CD4-positive, alpha-beta T cell (primary cell): ENCODE measurements around the gene PPP6C. TPM values are rescaled to one million over a fixed set of nuclear protein-coding genes. Genes with fewer than 3 reads are reported as not detected.
"Not testable (repeated sequence)": the region's sequence is repeated elsewhere in the genome, so short reads cannot be mapped to it uniquely, and the experiment has no call there.

Experiments used
- ATAC-seq: fragments of 200-7000 bp; cut with Tn5 transposase; one replicate; pipeline ENCODE4 v1.10.0; 2022; ENCODE audit warnings: mild to moderate bottlenecking; ENCODE audit not compliant: poor library complexity
- CTCF ChIA-PET: fragments of 350-600 bp; sonication (Branson Sonifier 250); formaldehyde crosslinking; loops from one replicate; lab custom pipeline; 2021; ENCODE audit warnings: antibody characterized with exemption, inconsistent platforms; lab: Charles Lee
- POLR2A ChIA-PET: fragments of 350-600 bp; sonication (Branson Sonifier 250); formaldehyde crosslinking; loops from one replicate; lab custom pipeline; 2021; ENCODE audit warnings: antibody characterized with exemption, inconsistent platforms; lab: Charles Lee
- DNase-seq, 14 experiments: peaks; one replicate each; pipeline ENCODE4 v3.0.0-alpha.2; 2013 to 2020; ENCODE audit warnings: mixed read lengths in 2 of 14
- H3K27ac ChIP-seq, 2 donors: one replicate each; pipeline versions ENCODE4 v1.5.1 to v1.7.0; 2013; ENCODE audit warnings: low read length in 2 of 2, low read depth in 1 of 2, mild to moderate bottlenecking in 1 of 2
- H3K27me3 ChIP-seq, 2 experiments: 1 replicate in 1 of 2; 2 replicates in 1 of 2; pipeline versions ENCODE4 v1.6.1 to v1.7.0; 2013; ENCODE audit warnings: low read length in 2 of 2, control low read depth in 1 of 2, mild to moderate bottlenecking in 1 of 2, moderate library complexity in 1 of 2; ENCODE audit not compliant: insufficient read depth in 2 of 2, control insufficient read depth in 1 of 2
- H3K36me3 ChIP-seq: one replicate; pipeline ENCODE4 v1.6.1; 2013; ENCODE audit warnings: low read length, control low read depth; ENCODE audit not compliant: insufficient read depth
- H3K4me1 ChIP-seq: one replicate; pipeline ENCODE4 v1.6.1; 2013; ENCODE audit warnings: low read length, control low read depth; ENCODE audit not compliant: insufficient read depth
- H3K4me3 ChIP-seq: one replicate; pipeline ENCODE4 v1.5.1; 2013; ENCODE audit warnings: mild to moderate bottlenecking, low read length, moderate library complexity
- H3K9me3 ChIP-seq, 2 experiments: 1 replicate in 1 of 2; 2 replicates in 1 of 2; pipeline versions ENCODE4 v1.6.1 to v1.7.0; 2013; ENCODE audit warnings: low read length in 2 of 2, mild to moderate bottlenecking in 2 of 2, control low read depth in 1 of 2, moderate library complexity in 1 of 2; ENCODE audit not compliant: control insufficient read depth in 1 of 2, insufficient read depth in 1 of 2
- H3K27ac Mint-ChIP-seq: one replicate; pipeline ENCODE4 v1.8.0; 2020; ENCODE audit warnings: mixed read lengths
- H3K27me3 Mint-ChIP-seq: one replicate; pipeline ENCODE4 v1.8.0; 2021; ENCODE audit warnings: mixed read lengths
- H3K36me3 Mint-ChIP-seq: one replicate; pipeline ENCODE4 v1.8.0; 2021; ENCODE audit warnings: low read depth, mixed read lengths
- H3K4me1 Mint-ChIP-seq: one replicate; pipeline ENCODE4 v1.8.0; 2021; ENCODE audit warnings: low read depth, mixed read lengths
- H3K4me3 Mint-ChIP-seq: one replicate; pipeline ENCODE4 v1.8.0; 2020; ENCODE audit warnings: mild to moderate bottlenecking, mixed read lengths
- H3K9me3 Mint-ChIP-seq: one replicate; pipeline ENCODE4 v1.8.0; 2020; ENCODE audit warnings: mixed read lengths
- intact Hi-C, 2 experiments: fragments of 100-400 bp; cut with DNase I in 1 of 2; cut with micrococcal nuclease in 1 of 2; formaldehyde crosslinking; loops; one replicate each; pipeline versions ENCODE4 v1.15.1 to v1.9.0; 2023 to 2025; cut with DNase I, micrococcal nuclease
- total RNA-seq, 174 experiments: library from RNA in 2 of 174; stranded (reverse) in 2 of 174; gene quantifications; one replicate each; pipeline ENCODE4 v1.2.3 and lab custom pipeline; 2021 to 2026
- TF ChIP-seq, protein P1 (sequence below): fragments of 200-600 bp; IDR thresholded peaks from one replicate; pipeline ENCODE4 v1.8.0; 2022; ENCODE audit warnings: antibody characterized with exemption, mild to moderate bottlenecking

The PPP6C gene
- total RNA-seq, 2 experiments from 2014 or later = 32.9 to 35.3 TPM

DNA sequence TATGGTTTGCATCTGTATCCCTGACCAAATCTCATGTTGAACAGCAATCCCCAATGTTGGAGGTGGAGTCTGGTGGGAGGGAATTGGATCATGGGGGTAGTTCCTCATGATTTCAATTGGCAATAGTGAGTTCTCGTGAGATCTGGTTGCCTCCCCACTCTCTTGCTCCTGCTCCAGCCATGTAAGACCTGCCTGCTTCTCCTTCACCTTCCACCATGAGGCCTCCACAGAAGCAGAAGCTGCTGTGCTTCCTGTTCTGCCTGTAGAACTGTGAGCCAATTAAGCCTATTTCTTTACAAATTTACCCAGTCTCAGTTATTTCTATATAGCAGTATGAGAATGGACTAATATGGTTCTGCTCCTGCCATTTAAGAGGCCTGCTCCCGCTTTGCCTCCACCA lies 79.1 kb downstream of the PPP6C start:
- Histone ChIP-seq H3K4me1 (no peaks in the 10 kb centered on the region), H3K9me3 (peaks cover 0 to 11% of the 10 kb centered on the region in 2 experiments), H3K27ac (no peak overlapping the region), H3K27me3 (no peaks in the 10 kb centered on the region), H3K36me3 (no peaks in the 10 kb centered on the region), H3K4me3 (no peak overlapping the region)
- Mint-ChIP-seq H3K4me3 (no peak overlapping the region), H3K27ac (no peak overlapping the region), H3K4me1 (peaks cover 9% of the 10 kb centered on the region), H3K9me3 (peaks cover 6% of the 10 kb centered on the region), H3K27me3 (no peaks in the 10 kb centered on the region), H3K36me3 (peaks cover 36% of the 10 kb centered on the region)
- intact Hi-C loops = no loop called here
- DNase-seq (no peak), ATAC-seq (no peak)
- POLR2A ChIA-PET = no interaction called here
- TF ChIP-seq, protein P1, sequence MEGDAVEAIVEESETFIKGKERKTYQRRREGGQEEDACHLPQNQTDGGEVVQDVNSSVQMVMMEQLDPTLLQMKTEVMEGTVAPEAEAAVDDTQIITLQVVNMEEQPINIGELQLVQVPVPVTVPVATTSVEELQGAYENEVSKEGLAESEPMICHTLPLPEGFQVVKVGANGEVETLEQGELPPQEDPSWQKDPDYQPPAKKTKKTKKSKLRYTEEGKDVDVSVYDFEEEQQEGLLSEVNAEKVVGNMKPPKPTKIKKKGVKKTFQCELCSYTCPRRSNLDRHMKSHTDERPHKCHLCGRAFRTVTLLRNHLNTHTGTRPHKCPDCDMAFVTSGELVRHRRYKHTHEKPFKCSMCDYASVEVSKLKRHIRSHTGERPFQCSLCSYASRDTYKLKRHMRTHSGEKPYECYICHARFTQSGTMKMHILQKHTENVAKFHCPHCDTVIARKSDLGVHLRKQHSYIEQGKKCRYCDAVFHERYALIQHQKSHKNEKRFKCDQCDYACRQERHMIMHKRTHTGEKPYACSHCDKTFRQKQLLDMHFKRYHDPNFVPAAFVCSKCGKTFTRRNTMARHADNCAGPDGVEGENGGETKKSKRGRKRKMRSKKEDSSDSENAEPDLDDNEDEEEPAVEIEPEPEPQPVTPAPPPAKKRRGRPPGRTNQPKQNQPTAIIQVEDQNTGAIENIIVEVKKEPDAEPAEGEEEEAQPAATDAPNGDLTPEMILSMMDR = no peak
- CTCF ChIA-PET = no interaction called here

DNA sequence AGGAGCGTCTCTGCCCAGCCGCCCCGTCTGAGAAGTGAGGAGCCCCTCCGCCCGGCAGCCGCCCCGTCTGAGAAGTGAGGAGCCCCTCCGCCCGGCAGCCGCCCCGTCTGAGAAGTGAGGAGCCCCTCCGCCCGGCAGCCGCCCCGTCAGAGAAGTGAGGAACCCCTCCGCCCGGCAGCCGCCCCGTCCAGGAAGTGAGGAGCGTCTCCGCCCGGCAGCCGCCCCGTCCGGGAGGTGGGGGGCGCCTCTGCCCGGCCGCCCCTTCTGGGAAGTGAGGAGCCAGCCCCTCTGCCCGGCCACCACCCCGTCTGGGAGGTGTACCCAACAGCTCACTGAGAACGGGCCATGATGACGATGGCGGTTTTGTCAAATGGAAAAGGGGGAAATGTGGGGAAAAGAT lies 81.1 kb downstream of the PPP6C start:
- H3K27ac Mint-ChIP-seq, DNase-seq, CTCF ChIA-PET, H3K27me3 ChIP-seq, H3K9me3 Mint-ChIP-seq, H3K36me3 ChIP-seq, H3K27me3 Mint-ChIP-seq, H3K4me3 ChIP-seq, POLR2A ChIA-PET, ATAC-seq, intact Hi-C loops, H3K27ac ChIP-seq, H3K4me3 Mint-ChIP-seq, H3K4me1 ChIP-seq: not testable (repeated sequence)
- H3K9me3 ChIP-seq = peaks cover 0 to 11% of the 10 kb centered on the region in 2 experiments
- H3K4me1 Mint-ChIP-seq = peaks cover 20% of the 10 kb centered on the region
- peaks cover 32% of the 10 kb centered on the region for H3K36me3 Mint-ChIP-seq

DNA sequence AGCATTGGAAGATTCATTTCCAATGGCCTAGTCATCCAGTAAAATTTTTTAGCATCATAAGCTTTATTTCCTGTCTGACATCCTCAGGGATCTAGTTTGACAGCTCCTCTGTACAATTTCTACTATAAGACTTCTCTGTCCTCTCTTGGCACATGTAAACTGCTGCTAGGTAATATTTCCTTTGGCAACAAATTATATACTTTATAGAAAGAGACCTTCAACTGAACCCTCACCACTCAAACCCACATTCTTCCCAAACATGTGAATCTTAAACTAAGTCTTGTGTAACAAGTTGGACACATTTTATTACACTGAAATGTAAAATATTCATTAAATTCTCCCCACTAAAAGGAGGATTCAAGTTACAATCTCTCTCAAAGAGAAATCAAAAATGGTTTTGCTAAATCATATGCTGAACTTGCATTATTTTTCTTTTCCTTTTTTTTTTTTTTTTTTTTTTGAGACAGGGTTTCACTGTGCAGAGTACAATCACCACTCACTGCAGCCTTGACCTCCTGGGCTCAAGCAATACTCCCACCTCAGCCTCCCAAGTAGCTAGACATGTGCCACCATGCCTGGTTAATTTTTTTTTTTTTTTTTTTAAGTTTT lies 83.2 kb downstream of the PPP6C start:
- ChIA-PET POLR2A (no interaction called here), CTCF (no interaction called here)
- no peak overlapping the region for H3K4me3 ChIP-seq
- Mint-ChIP-seq H3K4me1 (peaks cover 34% of the 10 kb centered on the region), H3K36me3 (peaks cover 14% of the 10 kb centered on the region), H3K27me3 (no peaks in the 10 kb centered on the region), H3K9me3 (no peaks in the 10 kb centered on the region), H3K4me3 (no peak overlapping the region), H3K27ac (no peak overlapping the region)
- DNase-seq (no peak), ATAC-seq (no peak)
- H3K27me3 ChIP-seq = no peaks in the 10 kb centered on the region
- H3K27ac ChIP-seq = no peak overlapping the region
- no peaks in the 10 kb centered on the region for H3K9me3 ChIP-seq
- TF ChIP-seq, protein P1 = no peak
- H3K36me3 ChIP-seq = no peaks in the 10 kb centered on the region
- H3K4me1 ChIP-seq = no peaks in the 10 kb centered on the region
- intact Hi-C loops = no loop called here
